ENCODE data around the gene CC2D2A.

The CC2D2A gene

DNA sequence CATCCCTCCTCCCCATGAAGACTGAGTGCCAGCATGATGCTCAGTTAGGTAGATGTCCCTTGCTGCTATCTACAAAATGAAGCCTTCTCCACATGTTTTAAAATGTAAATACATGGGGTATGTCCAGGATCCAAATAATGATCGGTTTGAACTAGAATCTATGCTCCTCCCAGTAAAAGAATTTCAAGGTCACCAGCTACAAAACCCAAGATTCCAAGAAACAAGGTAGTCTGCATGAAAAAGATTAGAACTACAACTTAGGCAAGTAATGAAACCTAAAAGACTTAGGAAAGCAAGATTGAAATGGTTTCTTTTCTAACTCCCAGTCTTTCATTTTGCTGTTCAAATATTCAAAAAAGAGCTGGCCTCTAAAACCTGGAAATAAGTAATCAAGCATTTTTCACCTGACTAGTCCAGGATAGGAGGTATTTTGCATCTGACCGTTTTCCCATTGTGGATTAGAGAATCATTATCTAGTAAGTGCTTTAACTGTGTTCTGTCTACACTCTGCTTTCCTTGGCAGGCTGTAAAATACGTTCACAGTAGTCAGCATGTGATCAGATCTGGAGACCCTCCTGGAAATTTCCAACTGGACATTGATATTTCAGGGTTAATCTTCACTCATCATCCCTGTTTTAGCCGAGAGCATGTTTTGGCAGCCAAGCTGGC, 57.4 kb downstream of the CC2D2A start:
- TF ChIP-seq, protein P1, sequence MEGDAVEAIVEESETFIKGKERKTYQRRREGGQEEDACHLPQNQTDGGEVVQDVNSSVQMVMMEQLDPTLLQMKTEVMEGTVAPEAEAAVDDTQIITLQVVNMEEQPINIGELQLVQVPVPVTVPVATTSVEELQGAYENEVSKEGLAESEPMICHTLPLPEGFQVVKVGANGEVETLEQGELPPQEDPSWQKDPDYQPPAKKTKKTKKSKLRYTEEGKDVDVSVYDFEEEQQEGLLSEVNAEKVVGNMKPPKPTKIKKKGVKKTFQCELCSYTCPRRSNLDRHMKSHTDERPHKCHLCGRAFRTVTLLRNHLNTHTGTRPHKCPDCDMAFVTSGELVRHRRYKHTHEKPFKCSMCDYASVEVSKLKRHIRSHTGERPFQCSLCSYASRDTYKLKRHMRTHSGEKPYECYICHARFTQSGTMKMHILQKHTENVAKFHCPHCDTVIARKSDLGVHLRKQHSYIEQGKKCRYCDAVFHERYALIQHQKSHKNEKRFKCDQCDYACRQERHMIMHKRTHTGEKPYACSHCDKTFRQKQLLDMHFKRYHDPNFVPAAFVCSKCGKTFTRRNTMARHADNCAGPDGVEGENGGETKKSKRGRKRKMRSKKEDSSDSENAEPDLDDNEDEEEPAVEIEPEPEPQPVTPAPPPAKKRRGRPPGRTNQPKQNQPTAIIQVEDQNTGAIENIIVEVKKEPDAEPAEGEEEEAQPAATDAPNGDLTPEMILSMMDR (IDR thresholded peaks at IDR 0.05; ENCODE audit: borderline replicate concordance, insufficient read depth, low read depth, low read length) = no peak
- no peak overlapping the region for H3K4me3 ChIP-seq (ENCODE audit: low read depth, low read length)

- TF ChIP-seq, protein P1 (IDR thresholded peaks at IDR 0.05; ENCODE audit: borderline replicate concordance, insufficient read depth, low read depth, low read length) = no peak
- H3K4me3 ChIP-seq (ENCODE audit: low read depth, low read length) = no peak overlapping the region
Observed at GRCh38 chr4:15531792-15532191, 62.1 kb downstream of the CC2D2A start.

- no peak overlapping the region for H3K4me3 ChIP-seq (ENCODE audit: low read depth, low read length)
- TF ChIP-seq, protein P1 (IDR thresholded peaks at IDR 0.05; ENCODE audit: borderline replicate concordance, insufficient read depth, low read depth, low read length) = no peak
Observed at GRCh38 chr4:15533817-15534216, 64.1 kb downstream of the CC2D2A start.

GRCh38 chr4:15535599-15535998, 65.9 kb downstream of the CC2D2A start:
- TF ChIP-seq, protein P1 (IDR thresholded peaks at IDR 0.05; ENCODE audit: borderline replicate concordance, insufficient read depth, low read depth, low read length) = no peak
- no peak overlapping the region for H3K4me3 ChIP-seq (ENCODE audit: low read depth, low read length)

DNA sequence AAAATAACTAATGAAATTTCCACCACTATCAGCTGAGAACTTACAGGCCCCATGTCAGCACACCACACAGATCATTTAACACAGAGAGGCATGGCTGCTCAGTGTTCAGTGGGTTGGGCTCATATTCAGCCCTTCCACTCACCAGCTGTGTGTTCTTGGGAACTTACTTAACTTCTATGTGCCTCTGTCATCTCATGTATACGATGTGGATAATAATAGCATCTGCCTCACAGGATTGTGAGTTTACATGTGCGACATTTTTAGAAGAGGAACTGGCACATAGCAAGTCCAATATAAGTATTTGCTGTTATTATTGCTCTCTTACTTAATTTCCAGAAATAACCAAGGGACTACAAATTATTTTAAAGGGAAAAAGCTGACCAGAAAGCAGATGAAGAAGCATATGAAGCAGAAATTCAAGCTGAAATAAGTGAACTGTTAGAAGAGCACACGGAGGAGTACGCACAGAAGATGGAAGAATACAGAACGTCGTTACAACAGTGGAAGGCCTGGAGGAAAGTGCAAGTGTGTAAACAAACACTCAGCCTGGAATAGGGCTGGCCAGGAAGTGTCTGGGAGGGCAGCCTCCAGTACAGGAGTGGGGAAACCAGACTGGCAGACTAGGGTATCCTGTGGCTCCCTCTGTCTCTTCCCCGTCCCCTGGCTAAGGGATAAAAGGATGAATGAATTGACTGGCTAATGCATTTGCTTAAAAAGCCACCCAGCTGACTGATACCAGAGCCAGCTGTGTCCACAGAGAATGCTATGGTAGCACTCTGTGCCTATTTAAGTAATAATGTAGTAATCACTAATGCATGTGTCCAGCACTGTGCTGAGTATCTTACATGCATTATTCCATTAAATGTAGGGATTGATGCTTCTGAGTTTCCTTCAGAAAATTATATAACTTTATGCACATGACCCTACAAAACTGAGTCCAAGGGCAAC, 67.1 kb downstream of the CC2D2A start:
- TF ChIP-seq, protein P1 (IDR thresholded peaks at IDR 0.05; ENCODE audit: borderline replicate concordance, insufficient read depth, low read depth, low read length) = no peak
- no peak overlapping the region for H3K4me3 ChIP-seq (ENCODE audit: low read depth, low read length)

DNA sequence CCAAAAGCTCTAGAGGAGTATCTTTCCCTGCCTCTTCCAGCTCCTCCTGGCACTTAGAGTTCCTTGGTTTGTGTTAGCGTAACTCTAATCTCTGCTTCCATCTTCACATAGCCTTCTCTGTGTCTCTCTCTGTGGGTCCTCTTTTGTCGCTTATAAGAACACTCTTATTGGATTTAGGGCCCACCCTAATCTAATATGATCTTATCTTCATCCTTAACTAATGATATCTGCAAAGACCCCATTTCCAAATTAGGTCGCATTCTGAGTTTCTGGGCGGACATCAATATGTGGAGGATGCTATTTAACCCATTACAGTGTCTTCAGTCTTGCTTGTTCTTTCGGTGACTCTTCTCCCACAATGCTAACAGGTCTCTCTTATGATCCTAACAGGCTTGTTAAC, 72.3 kb downstream of the CC2D2A start:
- H3K4me3 ChIP-seq (ENCODE audit: low read depth, low read length) = no peak overlapping the region
- TF ChIP-seq, protein P1 (IDR thresholded peaks at IDR 0.05; ENCODE audit: borderline replicate concordance, insufficient read depth, low read depth, low read length) = no peak
